Eye (tissue), 1 donor: ENCODE results near the gene PSD4.

ENCODE experiments used
- DNase-seq: peaks from one replicate; pipeline ENCODE4 v3.0.0-alpha.2; 2015

The PSD4 gene

DNA sequence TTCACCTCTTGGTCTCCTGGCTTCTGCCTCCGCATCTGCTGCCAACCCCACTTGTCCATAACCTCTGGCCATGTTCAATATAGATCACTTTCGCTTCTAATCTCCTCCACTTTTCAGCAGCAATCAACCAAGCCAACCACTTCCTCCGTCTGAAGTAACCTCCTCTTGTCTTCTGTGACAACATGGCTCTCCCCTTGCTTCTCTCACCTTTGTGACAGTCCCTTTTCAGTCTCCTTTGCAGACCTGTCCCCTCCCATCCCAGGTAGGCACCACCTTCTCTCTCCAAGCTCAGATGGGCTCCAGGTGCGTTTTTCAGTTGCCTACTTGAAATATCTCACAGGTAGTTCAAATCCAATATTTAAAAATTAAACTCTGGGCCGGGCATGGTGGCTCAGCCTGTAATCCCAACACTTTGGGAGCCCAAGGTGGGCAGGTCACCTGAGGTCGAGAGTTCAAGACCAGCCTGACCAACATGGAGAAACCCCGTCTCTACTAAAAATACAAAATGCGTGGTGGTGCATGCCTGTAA lies 4.7 kb upstream of the PSD4 start:
- no peak for DNase-seq

DNA sequence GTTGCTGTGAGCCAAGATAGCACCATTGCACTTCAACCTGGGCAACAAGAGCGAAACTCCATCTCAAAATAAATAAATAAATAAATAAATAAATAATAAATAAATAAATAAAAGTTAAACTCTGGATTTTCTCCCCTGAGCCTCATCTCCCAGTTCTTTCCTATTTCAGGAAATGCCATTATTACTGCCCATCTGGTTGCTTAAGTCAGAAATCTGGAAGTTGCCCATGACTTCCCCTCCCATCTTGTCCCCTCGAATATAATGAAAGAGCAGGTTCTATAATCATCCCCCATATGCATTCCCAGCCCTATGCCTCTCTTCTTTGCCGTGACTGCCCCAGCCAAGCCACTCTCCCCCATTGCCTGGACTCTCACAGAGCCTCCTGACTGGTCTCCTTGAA lies 4.2 kb upstream of the PSD4 start:
- DNase-seq = no peak

- no peak for DNase-seq
Observed at GRCh38 chr2:113171334-113172075, 2.3 kb upstream of the PSD4 start.

GRCh38 chr2:113172721-113173541 lies 840 bp upstream of the PSD4 start:
- no peak for DNase-seq

DNA sequence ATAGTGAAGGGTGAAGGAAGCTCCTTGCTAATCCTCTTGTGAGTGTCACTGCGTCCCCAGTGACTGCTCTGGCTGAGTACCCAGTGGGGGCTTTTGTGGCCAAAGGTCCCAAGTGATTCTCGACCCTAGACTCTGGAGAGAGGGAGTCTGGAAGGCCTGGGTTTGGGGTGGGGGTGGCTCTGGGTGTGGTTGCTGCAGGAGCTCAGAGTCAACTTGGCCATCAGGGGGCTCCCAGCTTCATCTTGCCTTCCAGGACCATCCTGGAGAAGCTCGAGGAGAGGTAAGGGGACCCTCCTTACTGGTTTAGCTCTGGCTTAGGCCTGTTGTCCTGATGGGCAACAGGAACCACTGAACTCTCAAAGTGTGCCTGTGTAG lies 592 bp downstream of the PSD4 start:
- DNase-seq = no peak

GRCh38 chr2:113175042-113175628 lies 1.4 kb downstream of the PSD4 start:
- DNase-seq = peak; percentile 54

GRCh38 chr2:113175736-113176695 lies 2.2 kb downstream of the PSD4 start:
- DNase-seq = no peak

DNA sequence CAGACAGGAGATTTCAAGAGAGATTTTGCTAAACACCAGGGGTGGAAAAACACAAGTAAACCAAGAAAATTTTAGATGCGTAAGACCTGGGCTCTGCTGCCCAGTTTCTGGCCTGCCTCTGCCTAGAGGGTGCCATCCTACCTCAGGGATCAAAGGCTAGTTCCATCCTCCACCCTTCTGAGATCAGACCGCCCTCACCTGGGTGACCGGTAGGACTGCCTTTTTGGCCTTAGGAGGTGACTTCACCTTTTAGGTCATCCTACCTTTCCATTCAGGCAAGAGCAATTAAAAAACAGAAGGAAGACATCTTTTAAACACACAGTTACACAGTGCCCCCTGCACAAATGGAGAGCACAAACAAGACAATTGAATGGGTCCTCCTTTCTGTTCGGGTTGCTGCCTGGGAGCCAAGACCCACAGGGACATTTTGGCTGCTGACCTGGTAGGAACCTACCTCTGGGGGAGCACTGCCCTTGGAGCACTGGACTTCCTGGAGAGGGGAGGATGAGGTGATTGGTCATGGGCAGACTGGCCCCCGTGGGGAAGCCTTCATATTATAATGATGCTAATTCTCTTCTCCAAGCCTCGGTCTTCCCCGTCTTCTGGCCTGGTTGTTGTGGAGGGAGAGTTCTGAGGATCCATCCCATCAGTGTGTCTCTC lies 3.1 kb downstream of the PSD4 start:
- no peak for DNase-seq

- DNase-seq = no peak
Observed at GRCh38 chr2:113178069-113178746, 4.4 kb downstream of the PSD4 start.

DNA sequence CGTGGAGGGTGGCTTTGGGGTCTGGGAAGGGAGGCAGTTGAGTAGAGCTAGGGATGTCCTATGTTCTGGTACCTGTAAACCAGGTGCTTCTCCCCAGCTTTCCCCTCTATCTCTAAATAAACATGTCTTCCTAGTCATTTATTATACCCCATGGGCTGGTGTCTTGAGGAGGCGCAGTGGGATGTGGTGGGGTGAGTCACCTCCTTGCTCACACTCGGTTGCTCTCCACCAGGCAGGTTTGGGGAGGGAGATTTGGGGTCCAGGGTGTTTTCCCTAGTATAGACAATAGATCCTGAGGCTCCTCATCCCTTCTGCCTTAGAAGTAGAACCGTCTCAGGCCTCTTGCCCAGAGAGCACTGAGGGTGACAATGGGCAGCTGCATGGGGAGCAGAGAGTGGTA lies 5.1 kb downstream of the PSD4 start:
- DNase-seq = no peak

GRCh38 chr2:113179446-113180045 lies 5.8 kb downstream of the PSD4 start:
- DNase-seq = no peak

- DNase-seq = no peak
Observed at GRCh38 chr2:113180131-113180946, 6.6 kb downstream of the PSD4 start.

- no peak for DNase-seq
Observed at GRCh38 chr2:113181258-113182051, 7.7 kb downstream of the PSD4 start.

- DNase-seq = no peak
Observed at GRCh38 chr2:113182471-113183260, 8.9 kb downstream of the PSD4 start.

- DNase-seq = no peak
Observed at GRCh38 chr2:113183264-113183663, 9.5 kb downstream of the PSD4 start.

DNA sequence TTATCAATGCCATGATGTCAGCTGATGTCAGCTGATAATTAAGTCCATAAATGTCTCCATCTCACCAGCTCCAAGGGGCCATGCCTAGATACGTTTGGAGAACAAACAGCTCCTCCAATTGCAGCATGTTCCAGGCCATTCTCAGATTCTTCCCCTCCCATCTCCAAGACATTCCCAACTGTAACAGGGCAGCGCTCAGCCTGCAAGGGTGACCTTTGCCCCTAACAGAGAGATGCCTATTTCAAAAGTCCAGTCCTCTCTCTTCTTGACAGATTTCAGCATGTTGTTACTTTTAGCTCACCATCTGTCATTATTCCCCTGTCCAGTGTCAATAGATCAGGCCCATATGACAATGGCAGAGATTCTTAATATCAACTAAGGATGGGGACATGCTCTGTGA lies 9.9 kb downstream of the PSD4 start:
- DNase-seq = no peak

DNA sequence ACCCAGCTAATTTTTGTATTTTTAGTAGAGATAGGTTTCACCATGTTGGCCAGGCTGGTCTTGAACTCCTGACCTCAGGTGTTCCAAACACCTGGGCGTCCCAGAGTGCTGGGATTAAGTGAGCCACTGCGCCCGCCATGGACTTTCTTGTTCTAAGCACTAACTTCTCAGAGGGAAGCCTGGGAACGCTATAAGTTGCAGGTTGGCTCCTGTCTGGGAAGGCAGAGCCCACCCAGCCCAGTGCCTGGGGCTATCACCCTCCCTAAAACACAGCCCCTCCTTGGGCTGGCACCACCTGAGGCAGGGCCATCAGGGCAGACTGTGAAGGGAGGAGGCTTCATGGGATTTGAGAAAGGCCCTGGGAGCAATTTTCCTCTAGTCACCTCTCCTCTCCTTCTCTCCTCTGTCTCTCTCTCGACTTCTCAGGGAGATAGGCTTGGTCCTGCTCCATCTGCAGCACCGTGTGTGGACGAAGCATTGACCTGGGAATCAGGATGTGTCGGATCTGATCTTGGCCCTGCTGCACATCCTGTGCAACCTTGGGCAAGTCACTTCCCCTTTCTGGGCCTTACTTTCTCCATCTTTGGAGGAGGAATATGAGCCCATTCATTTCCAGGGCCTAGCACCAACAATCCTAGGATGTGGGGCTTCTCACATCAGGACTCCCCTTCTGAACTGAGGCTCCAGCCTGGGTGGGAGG lies 10.9 kb downstream of the PSD4 start:
- no peak for DNase-seq
